Heart right ventricle (tissue), 16 donors: Measurements from ENCODE around the gene RTL5. TPM values are rescaled to one million over a fixed set of nuclear protein-coding genes. Genes with fewer than 3 reads are reported as not detected.

Source experiments
- ATAC-seq, 8 donors: fragments of 200-7000 bp; cut with Tn5 transposase; one replicate each; pipeline ENCODE4 v1.9.1; 2020; ENCODE audit warnings: mild to moderate bottlenecking in 8 of 8, moderate library complexity in 8 of 8, moderate number of reproducible peaks in 1 of 8
- DNase-seq, 2 donors: peaks; one replicate each; pipeline ENCODE4 v3.0.0-alpha.2; 2020
- H3K27ac ChIP-seq, 10 donors: fragments of 200-600 bp; sonication (generic) in 2 of 10; one replicate each; pipeline versions ENCODE4 v1.5.0 to v1.8.0; 2020 to 2022; ENCODE audit warnings: mild to moderate bottlenecking in 3 of 10
- H3K27me3 ChIP-seq, 7 donors: fragments of 200-600 bp; one replicate each; pipeline ENCODE4 v1.8.0; 2021 to 2022; ENCODE audit warnings: mild to moderate bottlenecking in 2 of 7
- H3K36me3 ChIP-seq, 9 donors: fragments of 200-600 bp; sonication (generic) in 1 of 9; one replicate each; pipeline versions ENCODE4 v1.5.0 to v1.8.0; 2020 to 2022; ENCODE audit warnings: mild to moderate bottlenecking in 2 of 9
- H3K4me1 ChIP-seq, 9 donors: fragments of 200-600 bp; sonication (generic) in 1 of 9; one replicate each; pipeline versions ENCODE4 v1.5.0 to v1.8.0; 2020 to 2022; ENCODE audit warnings: mild to moderate bottlenecking in 4 of 9
- H3K4me3 ChIP-seq, 10 donors: fragments of 200-600 bp; sonication (generic) in 2 of 10; one replicate each; pipeline versions ENCODE4 v1.5.0 to v1.8.0; 2020 to 2022; ENCODE audit warnings: mild to moderate bottlenecking in 7 of 10, moderate library complexity in 2 of 10
- H3K9me3 ChIP-seq, 11 donors: fragments of 200-600 bp in 10 of 11; sonication (generic) in 2 of 11; one replicate each; pipeline versions ENCODE4 v1.5.0 to v1.8.0; 2013 to 2022; ENCODE audit warnings: mild to moderate bottlenecking in 2 of 11, control low read depth in 1 of 11, moderate library complexity in 1 of 11
- whole genome bisulfite sequencing, 2 donors: extraction: QIAGEN DNeasy Blood & Tissue Kit; methylation state at CpG; one replicate each; pipeline ENCODE4 v1.1.7; 2013; ENCODE audit warnings: inconsistent platforms in 1 of 2; 5-methylcytosine and 5-hydroxymethylcytosine counted together
- intact Hi-C, 10 donors: fragments of 100-400 bp; cut with DNase I; formaldehyde crosslinking; loops; one replicate each; pipeline versions ENCODE4 v1.11.1 to v1.14.2; 2022
- polyA plus RNA-seq, 2 donors: library from polyadenylated mRNA; stranded (reverse); fragments of 200-250 nt; gene quantifications; one replicate each; pipeline ENCODE4 v1.2.3, GENCODE V29; 2013
- total RNA-seq, 10 donors: library from RNA; stranded (reverse); fragmentation: NEBNext Ultra II Directional in 3 of 10; extraction: Animal tissue kit (Norgen Biotek cat#: 25700) in 3 of 10; gene quantifications; one replicate each; pipeline versions ENCODE4 v1.2.1 to v1.2.4, GENCODE V29; 2021 to 2023
- TF ChIP-seq, protein P1 (sequence below), 9 donors: fragments of 200-600 bp; sonication (generic) in 2 of 9; IDR thresholded peaks; one replicate each; pipeline versions ENCODE4 v1.5.0 to v1.8.0; 2021 to 2022; ENCODE audit warnings: antibody characterized with exemption in 9 of 9, mild to moderate bottlenecking in 5 of 9, moderate library complexity in 1 of 9
- donor health status: Arrhythmogenic right ventricular cardiomyopathy.
- donor health status: ischemic (EF 13 %, LVEDD 7.1; RV severe dilation, severe dysfunction).
- donor health status: healthy with polysubstance abuse.
- donor health status: DM: no; HTN: yes; CAD: no.
- donor health status: DM: no; HTN: no; CAD: no.
- donor health status: ischemic (EF 25% LVEDD 6.9; RV normal size, moderate dysfunction).
- donor health status: ischemic (EF 25% LVEDD 5.7; RV mildly dilated, moderate dysfunction).
- donor health status: healthy.
- donor health status: DM: yes; HTN: yes; CAD: no.
- donor health status: Ischemic cardiomyopathy.
- donor health status: ischemic (EF 35%, LVEDD 5.7; RV mildly dilated, moderate dysfunction).
- donor health status: nonischemic (EF 11% LVEDD 7.7; RV severe dilation, severe dysfunction).
- donor health status: DM: yes; HTN: yes; CAD: no.
- donor health status: PGD.
- donor health status: ischemic (EF 29% LVEDD 5.4; RV normal size, mild dysfunction).
- donor health status: nonischemic (EF 23%, LVEDD 6.1; RV moderate dilation, normal function).

The RTL5 gene
- total and polyA plus RNA-seq, 12 donors = 1.1 to 5.4 (median 2.6) TPM

DNA sequence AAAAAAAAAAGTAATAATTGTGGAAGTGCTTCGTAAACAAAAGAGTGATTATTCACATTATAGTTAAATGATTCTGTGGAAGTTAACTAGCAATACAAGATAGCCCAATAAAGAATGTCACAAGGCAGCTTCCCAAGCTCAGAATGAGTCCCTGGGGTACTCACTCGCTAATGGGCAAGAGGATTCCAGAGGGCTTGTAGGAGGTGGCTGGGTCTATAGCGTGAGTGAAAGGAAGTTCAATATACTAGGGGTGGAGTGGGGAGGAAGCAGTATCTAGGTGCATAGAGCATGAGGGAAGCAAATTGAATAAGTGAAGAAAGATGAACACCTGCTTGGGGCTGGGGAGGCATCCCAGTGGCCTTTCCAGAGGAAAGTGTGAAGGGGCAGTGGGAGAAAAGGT, 42.5 kb downstream of the RTL5 start:
- ATAC-seq = no peak
- peaks cover 0 to 3% (median 0%) of the 10 kb centered on the region in 11 donors for H3K9me3 ChIP-seq
- 72 to 76% methylated on average over 3 of the region's 3 CpGs for WGBS, 2 donors
- no peak overlapping the region for H3K4me3 ChIP-seq
- TF ChIP-seq, protein P1, sequence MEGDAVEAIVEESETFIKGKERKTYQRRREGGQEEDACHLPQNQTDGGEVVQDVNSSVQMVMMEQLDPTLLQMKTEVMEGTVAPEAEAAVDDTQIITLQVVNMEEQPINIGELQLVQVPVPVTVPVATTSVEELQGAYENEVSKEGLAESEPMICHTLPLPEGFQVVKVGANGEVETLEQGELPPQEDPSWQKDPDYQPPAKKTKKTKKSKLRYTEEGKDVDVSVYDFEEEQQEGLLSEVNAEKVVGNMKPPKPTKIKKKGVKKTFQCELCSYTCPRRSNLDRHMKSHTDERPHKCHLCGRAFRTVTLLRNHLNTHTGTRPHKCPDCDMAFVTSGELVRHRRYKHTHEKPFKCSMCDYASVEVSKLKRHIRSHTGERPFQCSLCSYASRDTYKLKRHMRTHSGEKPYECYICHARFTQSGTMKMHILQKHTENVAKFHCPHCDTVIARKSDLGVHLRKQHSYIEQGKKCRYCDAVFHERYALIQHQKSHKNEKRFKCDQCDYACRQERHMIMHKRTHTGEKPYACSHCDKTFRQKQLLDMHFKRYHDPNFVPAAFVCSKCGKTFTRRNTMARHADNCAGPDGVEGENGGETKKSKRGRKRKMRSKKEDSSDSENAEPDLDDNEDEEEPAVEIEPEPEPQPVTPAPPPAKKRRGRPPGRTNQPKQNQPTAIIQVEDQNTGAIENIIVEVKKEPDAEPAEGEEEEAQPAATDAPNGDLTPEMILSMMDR (IDR thresholded peaks at IDR 0.05) = no peak
- DNase-seq = no peak
- intact Hi-C loops = no loop called here
- no peak overlapping the region for H3K27ac ChIP-seq
- peaks cover 0 to 5% (median under 1%) of the 10 kb centered on the region in 9 donors for H3K4me1 ChIP-seq
- peaks cover 0 to 46% (median 0%) of the 10 kb centered on the region in 7 donors for H3K27me3 ChIP-seq
- H3K36me3 ChIP-seq = no peaks in the 10 kb centered on the region

DNA sequence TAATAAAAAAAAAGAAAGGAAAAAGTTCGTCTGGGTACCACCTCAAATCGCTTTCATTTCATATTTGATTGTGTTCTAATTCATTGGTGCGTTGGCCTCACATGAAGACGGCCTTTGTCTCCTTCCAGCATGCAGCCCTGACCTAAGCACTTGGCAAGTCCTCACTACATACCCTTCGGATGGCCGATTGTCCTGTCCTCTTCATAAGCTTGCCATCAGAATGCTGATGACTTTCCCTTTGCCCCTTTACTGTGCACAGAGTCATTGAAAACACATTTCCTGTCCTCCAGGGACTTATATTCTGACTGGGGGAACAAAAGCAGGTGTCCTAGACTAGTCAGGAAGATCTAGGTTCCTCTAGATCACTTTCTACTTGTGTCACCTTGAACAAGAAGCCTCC, 43.0 kb downstream of the RTL5 start:
- ATAC-seq (no peak), DNase-seq (no peak)
- Histone ChIP-seq H3K4me1 (peaks cover 0 to 3% (median 0%) of the 10 kb centered on the region in 9 donors), H3K36me3 (no peaks in the 10 kb centered on the region), H3K9me3 (peaks cover 0 to 3% (median 0%) of the 10 kb centered on the region in 11 donors), H3K27ac (no peak overlapping the region), H3K4me3 (no peak overlapping the region), H3K27me3 (peaks cover 0 to 47% (median 0%) of the 10 kb centered on the region in 7 donors)
- TF ChIP-seq, protein P1 (IDR thresholded peaks at IDR 0.05) = no peak
- intact Hi-C loops = no loop called here
- 66 to 72% methylated on average over 6 of the region's 6 CpGs for WGBS, 2 donors

DNA sequence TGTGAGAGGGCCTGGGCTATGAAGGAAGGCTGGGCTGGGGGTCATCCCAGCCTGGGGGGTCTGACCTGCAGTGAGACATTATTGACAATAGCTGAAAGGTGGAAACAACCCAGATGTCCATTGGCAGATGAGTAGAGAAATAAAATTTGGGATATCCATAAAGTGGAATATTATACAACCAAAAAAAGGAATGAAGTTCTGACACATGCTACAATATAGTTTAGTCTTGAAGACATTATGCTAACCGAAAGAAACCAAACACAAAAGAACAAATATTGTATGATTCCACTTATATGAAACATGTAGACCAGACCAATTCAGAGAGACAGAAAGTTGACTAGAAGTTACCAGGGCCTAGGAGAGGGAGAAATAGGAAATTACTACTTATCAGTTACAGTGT, 44.7 kb downstream of the RTL5 start:
- no peak for DNase-seq
- no peaks in the 10 kb centered on the region for H3K36me3 ChIP-seq
- H3K27ac ChIP-seq = no peak overlapping the region
- H3K4me3 ChIP-seq = no peak overlapping the region
- intact Hi-C loops = no loop called here
- 100% methylated on average over 1 of the region's 1 CpG for WGBS, 2 donors
- ATAC-seq = no peak
- peaks cover 0 to 11% (median 0%) of the 10 kb centered on the region in 9 donors for H3K4me1 ChIP-seq
- H3K27me3 ChIP-seq = peaks cover 0 to 43% (median 0%) of the 10 kb centered on the region in 7 donors
- TF ChIP-seq, protein P1 (IDR thresholded peaks at IDR 0.05) = no peak
- peaks cover 0 to 3% (median 0%) of the 10 kb centered on the region in 11 donors for H3K9me3 ChIP-seq

DNA sequence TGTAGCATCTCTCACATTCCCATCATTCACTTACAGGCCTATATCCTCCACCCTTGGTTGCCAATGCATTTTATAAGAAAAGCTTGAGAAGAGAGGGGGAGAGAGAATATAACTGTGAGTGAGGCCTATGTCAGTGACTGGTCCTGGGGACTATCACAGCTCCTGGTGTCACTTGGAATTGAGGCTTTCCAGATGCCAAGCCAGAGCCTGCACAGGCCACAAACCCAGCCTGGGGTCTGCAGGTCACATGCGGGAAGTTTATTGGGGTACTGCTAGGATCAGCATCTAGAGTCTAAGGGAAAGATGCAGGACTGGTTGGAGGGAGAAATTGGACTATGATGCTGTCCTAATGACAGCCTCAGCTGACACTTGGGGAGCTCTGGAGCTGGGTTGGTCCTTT, 47.6 kb downstream of the RTL5 start:
- Histone ChIP-seq H3K27me3 (peaks cover 0 to 66% (median 0%) of the 10 kb centered on the region in 7 donors), H3K9me3 (no peaks in the 10 kb centered on the region), H3K4me1 (peaks cover 0 to 21% (median 2%) of the 10 kb centered on the region in 9 donors), H3K27ac (no peak overlapping the region), H3K36me3 (no peaks in the 10 kb centered on the region), H3K4me3 (no peak overlapping the region)
- TF ChIP-seq, protein P1 (IDR thresholded peaks at IDR 0.05) = no peak
- intact Hi-C loops = loop anchor here in 1 of 10 donors (5.0 kb wide), 1 partner anchor 38 kb away; no protein-coding TSS in a partner anchor
- WGBS, 2 donors = 83 to 100% methylated on average over 1 of the region's 1 CpG
- no peak for ATAC-seq
- DNase-seq = no peak
